CD8-positive, alpha-beta memory T cell (primary cell): ENCODE data around the gene KCNJ8. TPM values are rescaled to one million over a fixed set of nuclear protein-coding genes. Genes with fewer than 3 reads are reported as not detected.

Source experiments
- CTCF ChIA-PET: fragments of 350-600 bp; sonication (Branson Sonifier 250); formaldehyde crosslinking; loops from one replicate; lab custom pipeline; 2021; ENCODE audit warnings: antibody characterized with exemption; lab: Charles Lee
- POLR2A ChIA-PET: fragments of 350-600 bp; sonication (Branson Sonifier 250); formaldehyde crosslinking; loops from one replicate; lab custom pipeline; 2021; ENCODE audit warnings: antibody characterized with exemption; lab: Charles Lee
- DNase-seq, 5 donors: peaks; one replicate each; pipeline versions ENCODE4 v3.0.0 to v3.0.0-alpha.2; 2020 to 2022; ENCODE audit warnings: mixed read lengths in 1 of 5
- H3K27ac ChIP-seq: one replicate; pipeline ENCODE4 v1.7.0; 2013; ENCODE audit warnings: low read depth, mild to moderate bottlenecking, low read length, moderate library complexity
- H3K27me3 ChIP-seq: 2 replicates; pipeline ENCODE4 v1.7.0; 2013; ENCODE audit warnings: low read length, mild to moderate bottlenecking; ENCODE audit not compliant: insufficient read depth, poor library complexity, severe bottlenecking
- H3K36me3 ChIP-seq: 2 replicates; pipeline ENCODE4 v1.7.0; 2013; ENCODE audit warnings: mild to moderate bottlenecking, low read length, moderate library complexity; ENCODE audit not compliant: insufficient read depth
- H3K4me1 ChIP-seq: 2 replicates; pipeline ENCODE4 v1.7.0; 2013; ENCODE audit warnings: mild to moderate bottlenecking, low read length, moderate library complexity; ENCODE audit not compliant: insufficient read depth
- H3K4me3 ChIP-seq: 2 replicates; pipeline ENCODE4 v1.7.0; 2013; ENCODE audit warnings: mild to moderate bottlenecking, low read length
- H3K9me3 ChIP-seq: 2 replicates; pipeline ENCODE4 v1.7.0; 2013; ENCODE audit warnings: mild to moderate bottlenecking, low read length
- H3K27ac Mint-ChIP-seq, 8 donors: one replicate each; pipeline ENCODE4 v1.8.0; 2020 to 2021; ENCODE audit warnings: mixed read lengths in 8 of 8, mild to moderate bottlenecking in 6 of 8, inconsistent platforms in 3 of 8, moderate library complexity in 3 of 8
- H3K27me3 Mint-ChIP-seq, 2 donors: one replicate each; pipeline ENCODE4 v1.8.0; 2020 to 2021; ENCODE audit warnings: mixed read lengths in 2 of 2, mild to moderate bottlenecking in 1 of 2, moderate library complexity in 1 of 2
- H3K36me3 Mint-ChIP-seq, 3 donors: one replicate each; pipeline ENCODE4 v1.8.0; 2020 to 2021; ENCODE audit warnings: mixed read lengths in 3 of 3, inconsistent platforms in 1 of 3, mild to moderate bottlenecking in 1 of 3
- H3K4me1 Mint-ChIP-seq, 3 donors: one replicate each; pipeline ENCODE4 v1.8.0; 2020 to 2021; ENCODE audit warnings: mixed read lengths in 3 of 3, inconsistent platforms in 1 of 3, mild to moderate bottlenecking in 1 of 3
- H3K4me3 Mint-ChIP-seq, 7 donors: one replicate each; pipeline ENCODE4 v1.8.0; 2020 to 2021; ENCODE audit warnings: mixed read lengths in 7 of 7, mild to moderate bottlenecking in 6 of 7, moderate library complexity in 4 of 7, inconsistent platforms in 2 of 7
- H3K9me3 Mint-ChIP-seq, 5 donors: one replicate each; pipeline ENCODE4 v1.8.0; 2020 to 2022; ENCODE audit warnings: mixed read lengths in 5 of 5, mild to moderate bottlenecking in 3 of 5, moderate library complexity in 2 of 5, inconsistent platforms in 1 of 5
- polyA plus RNA-seq: library from polyadenylated mRNA; unstranded; fragments of 300-500 nt; fragmentation: Illumina TruSeq; gene quantifications from one replicate; pipeline ENCODE4 v1.2.3, GENCODE V29; 2021
- total RNA-seq, 2 experiments: library from RNA; stranded (reverse); gene quantifications; one replicate each; pipeline ENCODE4 v1.2.3, GENCODE V29; 2021

Gene KCNJ8
- not detected for total RNA-seq
- polyA plus RNA-seq: not detected

GRCh38 chr12:21774358-21775132 is at the start of gene KCNJ8:
Gene KCNJ8 (minus strand): TSS chr12:21774706. CDS start chr12:21773616, 1,090 bp downstream.
- no peaks in the 10 kb centered on the region for H3K36me3 Mint-ChIP-seq
- Histone ChIP-seq H3K9me3 (no peaks in the 10 kb centered on the region), H3K4me1 (no peaks in the 10 kb centered on the region), H3K4me3 (no peak within 1 kb of the TSS), H3K36me3 (no peaks in the 10 kb centered on the region), H3K27me3 (peaks cover 6% of the 10 kb centered on the region), H3K27ac (no peak within 1 kb of the TSS)
- CTCF ChIA-PET: no interaction called here
- H3K27ac Mint-ChIP-seq: no peak within 1 kb of the TSS
- POLR2A ChIA-PET: no interaction called here
- H3K27me3 Mint-ChIP-seq: peaks cover 14 to 50% of the 10 kb centered on the region in 2 donors
- no peak for DNase-seq
- peaks cover 5 to 18% (median 14%) of the 10 kb centered on the region in 3 donors for H3K4me1 Mint-ChIP-seq
- no peaks in the 10 kb centered on the region for H3K9me3 Mint-ChIP-seq
- H3K4me3 Mint-ChIP-seq: peak within 1 kb of the TSS in 5 of 7 donors; percentile 20 to 71 (median 60)

GRCh38 chr12:21823581-21823980 is 49.1 kb upstream of the KCNJ8 start:
- Mint-ChIP-seq H3K36me3 (no peaks in the 10 kb centered on the region), H3K4me3 (no peak overlapping the region)
- CTCF ChIA-PET: no interaction called here

GRCh38 chr12:21819678-21820077 is 45.2 kb upstream of the KCNJ8 start:
- Histone ChIP-seq H3K36me3 (no peaks in the 10 kb centered on the region), H3K27ac (no peak overlapping the region), H3K9me3 (no peaks in the 10 kb centered on the region), H3K27me3 (no peaks in the 10 kb centered on the region), H3K4me3 (no peak overlapping the region), H3K4me1 (no peaks in the 10 kb centered on the region)
- CTCF ChIA-PET: no interaction called here
- POLR2A ChIA-PET: no interaction called here
- DNase-seq: no peak
- no peak overlapping the region for H3K27ac Mint-ChIP-seq
- no peaks in the 10 kb centered on the region for H3K9me3 Mint-ChIP-seq
- peaks cover 2 to 7% of the 10 kb centered on the region in 2 donors for H3K27me3 Mint-ChIP-seq
- no peaks in the 10 kb centered on the region for H3K4me1 Mint-ChIP-seq
- no peak overlapping the region for H3K4me3 Mint-ChIP-seq
- no peaks in the 10 kb centered on the region for H3K36me3 Mint-ChIP-seq

More at GRCh38 chr12:21823581-21823980, 49.1 kb upstream of the KCNJ8 start:
- POLR2A ChIA-PET: no interaction called here
- Mint-ChIP-seq H3K4me1 (no peaks in the 10 kb centered on the region), H3K27me3 (peaks cover 3 to 4% of the 10 kb centered on the region in 2 donors), H3K9me3 (no peaks in the 10 kb centered on the region), H3K27ac (no peak overlapping the region)
- DNase-seq: no peak
- H3K27me3 ChIP-seq: no peaks in the 10 kb centered on the region
- no peak overlapping the region for H3K4me3 ChIP-seq
- H3K4me1 ChIP-seq: no peaks in the 10 kb centered on the region
- H3K27ac ChIP-seq: no peak overlapping the region
- no peaks in the 10 kb centered on the region for H3K9me3 ChIP-seq
- no peaks in the 10 kb centered on the region for H3K36me3 ChIP-seq

GRCh38 chr12:21819236-21819635 is 44.7 kb upstream of the KCNJ8 start:
- ChIA-PET CTCF (no interaction called here), POLR2A (no interaction called here)
- H3K9me3 ChIP-seq: no peaks in the 10 kb centered on the region
- no peaks in the 10 kb centered on the region for H3K27me3 ChIP-seq
- H3K36me3 Mint-ChIP-seq: no peaks in the 10 kb centered on the region
- H3K27me3 Mint-ChIP-seq: peaks cover 2 to 7% of the 10 kb centered on the region in 2 donors
- no peaks in the 10 kb centered on the region for H3K9me3 Mint-ChIP-seq
- no peak overlapping the region for H3K27ac ChIP-seq
- no peak for DNase-seq
- no peaks in the 10 kb centered on the region for H3K4me1 Mint-ChIP-seq
- no peaks in the 10 kb centered on the region for H3K36me3 ChIP-seq
- H3K4me3 ChIP-seq: no peak overlapping the region
- no peaks in the 10 kb centered on the region for H3K4me1 ChIP-seq
- no peak overlapping the region for H3K4me3 Mint-ChIP-seq
- no peak overlapping the region for H3K27ac Mint-ChIP-seq

- Histone ChIP-seq H3K9me3 (no peaks in the 10 kb centered on the region), H3K27me3 (no peaks in the 10 kb centered on the region), H3K27ac (no peak overlapping the region), H3K4me1 (no peaks in the 10 kb centered on the region), H3K36me3 (no peaks in the 10 kb centered on the region), H3K4me3 (no peak overlapping the region)
- Mint-ChIP-seq H3K4me1 (no peaks in the 10 kb centered on the region), H3K27me3 (peaks cover 2 to 7% of the 10 kb centered on the region in 2 donors), H3K4me3 (no peak overlapping the region), H3K27ac (no peak overlapping the region), H3K36me3 (no peaks in the 10 kb centered on the region), H3K9me3 (no peaks in the 10 kb centered on the region)
- CTCF ChIA-PET: no interaction called here
- DNase-seq: no peak
- POLR2A ChIA-PET: no interaction called here
Measured at GRCh38 chr12:21818627-21819026, 44.1 kb upstream of the KCNJ8 start.

GRCh38 chr12:21815306-21816062 is 41.0 kb upstream of the KCNJ8 start:
- DNase-seq: no peak
- peaks cover 0 to 4% of the 10 kb centered on the region in 2 donors for H3K27me3 Mint-ChIP-seq
- POLR2A ChIA-PET: no interaction called here
- H3K36me3 Mint-ChIP-seq: no peaks in the 10 kb centered on the region
- H3K4me1 Mint-ChIP-seq: no peaks in the 10 kb centered on the region
- H3K9me3 Mint-ChIP-seq: peaks cover 0 to 5% (median 0%) of the 10 kb centered on the region in 5 donors
- no peaks in the 10 kb centered on the region for H3K36me3 ChIP-seq
- H3K27ac ChIP-seq: no peak overlapping the region
- H3K27me3 ChIP-seq: no peaks in the 10 kb centered on the region
- H3K27ac Mint-ChIP-seq: no peak overlapping the region
- CTCF ChIA-PET: no interaction called here
- H3K4me3 ChIP-seq: no peak overlapping the region
- H3K4me1 ChIP-seq: no peaks in the 10 kb centered on the region
- no peaks in the 10 kb centered on the region for H3K9me3 ChIP-seq
- H3K4me3 Mint-ChIP-seq: no peak overlapping the region

- Mint-ChIP-seq H3K4me3 (no peak overlapping the region), H3K36me3 (no peaks in the 10 kb centered on the region), H3K27me3 (peaks cover 0 to 3% of the 10 kb centered on the region in 2 donors), H3K9me3 (peaks cover 0 to 5% (median 0%) of the 10 kb centered on the region in 5 donors), H3K4me1 (no peaks in the 10 kb centered on the region), H3K27ac (no peak overlapping the region)
- no peak overlapping the region for H3K27ac ChIP-seq
- H3K4me3 ChIP-seq: no peak overlapping the region
- no peaks in the 10 kb centered on the region for H3K27me3 ChIP-seq
- H3K4me1 ChIP-seq: no peaks in the 10 kb centered on the region
- no peaks in the 10 kb centered on the region for H3K9me3 ChIP-seq
- no peak for DNase-seq
- CTCF ChIA-PET: interaction anchor here (1.4 kb wide), 1 partner anchor 13 kb away, joined by 4 read pairs; no protein-coding TSS in a partner anchor
- no peaks in the 10 kb centered on the region for H3K36me3 ChIP-seq
- POLR2A ChIA-PET: no interaction called here
Measured at GRCh38 chr12:21814814-21815213, 40.3 kb upstream of the KCNJ8 start.

GRCh38 chr12:21814327-21814726 is 39.8 kb upstream of the KCNJ8 start:
- POLR2A ChIA-PET: no interaction called here

More at GRCh38 chr12:21814327-21814726, 39.8 kb upstream of the KCNJ8 start:
- no peak for DNase-seq
- Histone ChIP-seq H3K9me3 (no peaks in the 10 kb centered on the region), H3K27ac (no peak overlapping the region), H3K27me3 (no peaks in the 10 kb centered on the region), H3K4me3 (no peak overlapping the region), H3K36me3 (no peaks in the 10 kb centered on the region), H3K4me1 (no peaks in the 10 kb centered on the region)
- Mint-ChIP-seq H3K4me3 (no peak overlapping the region), H3K27ac (no peak overlapping the region), H3K9me3 (peaks cover 0 to 5% (median 0%) of the 10 kb centered on the region in 5 donors), H3K4me1 (no peaks in the 10 kb centered on the region), H3K36me3 (no peaks in the 10 kb centered on the region), H3K27me3 (peaks cover 0 to 3% of the 10 kb centered on the region in 2 donors)
- CTCF ChIA-PET: interaction anchor here (1.4 kb wide), 1 partner anchor 12 kb away, joined by 4 read pairs; no protein-coding TSS in a partner anchor
